ENCODE measurements around the gene SATB2.

The SATB2 gene

GRCh38 chr2:199460846-199461710 lies 3.3 kb upstream of the SATB2 start:
- Histone ChIP-seq H2BK120ac (ENCODE audit: low read depth, low read length) (no peak overlapping the region), H3K4me2 (ENCODE audit: low read length) (no peak overlapping the region), H3K4me1 (ENCODE audit: control insufficient read depth, low read depth, low read length) (peaks cover 2% of the 10 kb centered on the region), H3K9ac (ENCODE audit: low read length) (no peak overlapping the region), H2BK5ac (ENCODE audit: low read length) (no peak overlapping the region), H3K56ac (ENCODE audit: low read length) (no peak overlapping the region), H4K8ac (ENCODE audit: low read depth, low read length) (no peak overlapping the region), H4K5ac (ENCODE audit: low read length) (no peak overlapping the region), H3K18ac (ENCODE audit: low read length) (no peak overlapping the region), H3K27me3 (ENCODE audit: insufficient read depth, low read length, poor library complexity) (peaks cover 43% of the 10 kb centered on the region), H2BK15ac (replicated peaks; ENCODE audit: low read depth) (no peak overlapping the region), H3K27ac (ENCODE audit: low read depth, low read length) (no peak overlapping the region), H2AK5ac (ENCODE audit: low read length) (no peak overlapping the region), H3K79me2 (ENCODE audit: control insufficient read depth, insufficient read depth, low read length) (no peaks in the 10 kb centered on the region), H3K4ac (ENCODE audit: low read depth, low read length) (no peak overlapping the region), H3K36me3 (ENCODE audit: control insufficient read depth, insufficient read depth, low read length) (no peaks in the 10 kb centered on the region), H3K79me1 (ENCODE audit: low read length) (no peaks in the 10 kb centered on the region), H3K23ac (ENCODE audit: low read length) (no peak overlapping the region), H3K4me3 (ENCODE audit: low read length) (no peak overlapping the region)
- WGBS (ENCODE audit: extremely low coverage, insufficient coverage, low lambda C conversion rate) = no CpG with 5 or more reads among the region's 13 CpGs
- no peak for DNase-seq

DNA sequence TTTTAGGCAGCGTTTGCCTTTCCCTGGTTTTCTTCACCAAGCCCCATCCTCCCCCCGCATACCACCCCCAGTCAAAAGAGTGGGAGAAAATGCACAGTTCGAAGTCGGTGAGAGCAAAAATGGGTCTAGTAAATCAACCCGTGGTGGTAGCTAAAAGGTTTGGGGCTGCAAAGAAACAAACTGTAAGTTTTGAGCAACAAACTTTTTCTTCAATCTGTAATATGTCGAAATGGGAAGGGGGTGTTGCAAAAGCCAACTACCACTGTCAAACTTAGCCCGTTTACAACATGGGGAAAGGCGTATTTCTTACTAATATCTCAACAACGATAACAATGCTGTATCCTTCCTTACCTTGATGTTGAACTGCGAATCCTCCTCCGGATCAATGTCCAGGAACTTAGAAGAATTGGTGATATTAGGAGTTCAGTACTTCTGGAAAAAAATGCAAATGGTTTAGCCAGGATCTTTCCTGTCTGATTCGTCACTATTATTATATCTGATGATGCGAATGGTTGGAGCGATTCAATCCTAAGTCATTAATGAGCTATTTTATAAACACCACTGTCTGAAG lies 2.4 kb upstream of the SATB2 start:
- Histone ChIP-seq H3K27ac (ENCODE audit: low read depth, low read length) (peak overlapping the region; percentile 54), H3K79me2 (ENCODE audit: control insufficient read depth, insufficient read depth, low read length) (no peaks in the 10 kb centered on the region), H3K4ac (ENCODE audit: low read depth, low read length) (no peak overlapping the region), H3K36me3 (ENCODE audit: control insufficient read depth, insufficient read depth, low read length) (no peaks in the 10 kb centered on the region), H2BK15ac (replicated peaks; ENCODE audit: low read depth) (no peak overlapping the region), H4K8ac (ENCODE audit: low read depth, low read length) (no peak overlapping the region), H3K4me2 (ENCODE audit: low read length) (peak overlapping the region; percentile 64), H3K27me3 (ENCODE audit: insufficient read depth, low read length, poor library complexity) (peaks cover 40% of the 10 kb centered on the region), H2BK120ac (ENCODE audit: low read depth, low read length) (no peak overlapping the region), H3K56ac (ENCODE audit: low read length) (peak overlapping the region; percentile 95), H3K79me1 (ENCODE audit: low read length) (no peaks in the 10 kb centered on the region), H2BK5ac (ENCODE audit: low read length) (no peak overlapping the region), H4K5ac (ENCODE audit: low read length) (no peak overlapping the region), H2AK5ac (ENCODE audit: low read length) (no peak overlapping the region), H3K4me3 (ENCODE audit: low read length) (peak overlapping the region; percentile 67), H3K23ac (ENCODE audit: low read length) (no peak overlapping the region), H3K18ac (ENCODE audit: low read length) (peak overlapping the region; percentile 43), H3K9ac (ENCODE audit: low read length) (peak overlapping the region; percentile 83), H3K4me1 (ENCODE audit: control insufficient read depth, low read depth, low read length) (peaks cover 4% of the 10 kb centered on the region)
- peak; percentile 31 for DNase-seq
- no CpG with 5 or more reads among the region's 14 CpGs for WGBS (ENCODE audit: extremely low coverage, insufficient coverage, low lambda C conversion rate)

GRCh38 chr2:199459286-199460100 lies 1.8 kb upstream of the SATB2 start:
- Histone ChIP-seq H2BK15ac (replicated peaks; ENCODE audit: low read depth) (no peak overlapping the region), H3K23ac (ENCODE audit: low read length) (peak overlapping the region; percentile 9), H3K27me3 (ENCODE audit: insufficient read depth, low read length, poor library complexity) (peaks cover 33% of the 10 kb centered on the region), H3K79me2 (ENCODE audit: control insufficient read depth, insufficient read depth, low read length) (no peaks in the 10 kb centered on the region), H3K79me1 (ENCODE audit: low read length) (no peaks in the 10 kb centered on the region), H3K27ac (ENCODE audit: low read depth, low read length) (peak overlapping the region; percentile 54), H2BK120ac (ENCODE audit: low read depth, low read length) (no peak overlapping the region), H4K5ac (ENCODE audit: low read length) (no peak overlapping the region), H3K56ac (ENCODE audit: low read length) (peak overlapping the region; percentile 95), H3K18ac (ENCODE audit: low read length) (peak overlapping the region; percentile 43), H2AK5ac (ENCODE audit: low read length) (no peak overlapping the region), H2BK5ac (ENCODE audit: low read length) (no peak overlapping the region), H3K4ac (ENCODE audit: low read depth, low read length) (no peak overlapping the region), H3K4me1 (ENCODE audit: control insufficient read depth, low read depth, low read length) (peaks cover 4% of the 10 kb centered on the region), H3K4me3 (ENCODE audit: low read length) (peak overlapping the region; percentile 67), H3K4me2 (ENCODE audit: low read length) (peak overlapping the region; percentile 97), H3K36me3 (ENCODE audit: control insufficient read depth, insufficient read depth, low read length) (no peaks in the 10 kb centered on the region), H3K9ac (ENCODE audit: low read length) (peak overlapping the region; percentile 83), H4K8ac (ENCODE audit: low read depth, low read length) (peak overlapping the region; percentile 88)
- no CpG with 5 or more reads among the region's 70 CpGs for WGBS (ENCODE audit: extremely low coverage, insufficient coverage, low lambda C conversion rate)
- peak; percentile 98 for DNase-seq

DNA sequence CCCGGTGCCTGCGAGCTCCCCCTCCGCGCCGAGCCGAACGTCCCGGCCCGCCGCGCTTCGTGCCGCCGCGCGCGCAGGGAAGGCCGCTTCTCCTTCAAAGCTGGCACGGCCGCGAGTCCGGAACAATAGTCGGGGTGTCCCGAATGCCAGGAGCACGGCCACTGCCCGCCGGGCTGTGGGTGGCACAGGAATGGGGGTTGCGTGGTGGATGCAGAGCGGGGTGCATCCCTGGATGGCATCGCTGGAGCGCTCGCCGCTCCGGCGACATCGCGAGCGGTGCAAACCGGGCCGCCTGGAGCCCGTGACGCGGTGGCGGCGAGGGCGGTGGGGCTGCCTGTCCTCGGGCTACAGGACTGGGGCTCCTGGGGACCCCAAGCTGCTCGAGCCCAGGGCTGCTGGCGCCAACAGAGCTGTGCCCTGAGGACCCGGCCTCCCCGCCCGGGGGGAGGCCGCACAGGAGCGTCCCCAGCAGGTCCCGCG lies 1.1 kb upstream of the SATB2 start:
- Histone ChIP-seq H2AK5ac (ENCODE audit: low read length) (no peak overlapping the region), H3K18ac (ENCODE audit: low read length) (peak overlapping the region; percentile 7), H3K4ac (ENCODE audit: low read depth, low read length) (no peak overlapping the region), H3K4me3 (ENCODE audit: low read length) (peak overlapping the region; percentile 67), H4K5ac (ENCODE audit: low read length) (no peak overlapping the region), H3K36me3 (ENCODE audit: control insufficient read depth, insufficient read depth, low read length) (no peaks in the 10 kb centered on the region), H3K79me1 (ENCODE audit: low read length) (no peaks in the 10 kb centered on the region), H3K9ac (ENCODE audit: low read length) (peak overlapping the region; percentile 83), H3K23ac (ENCODE audit: low read length) (no peak overlapping the region), H3K4me2 (ENCODE audit: low read length) (peak overlapping the region; percentile 97), H2BK5ac (ENCODE audit: low read length) (no peak overlapping the region), H2BK15ac (replicated peaks; ENCODE audit: low read depth) (no peak overlapping the region), H3K56ac (ENCODE audit: low read length) (peak overlapping the region; percentile 95), H3K27ac (ENCODE audit: low read depth, low read length) (peak overlapping the region; percentile 54), H3K27me3 (ENCODE audit: insufficient read depth, low read length, poor library complexity) (peaks cover 27% of the 10 kb centered on the region), H2BK120ac (ENCODE audit: low read depth, low read length) (no peak overlapping the region), H3K79me2 (ENCODE audit: control insufficient read depth, insufficient read depth, low read length) (no peaks in the 10 kb centered on the region), H3K4me1 (ENCODE audit: control insufficient read depth, low read depth, low read length) (peaks cover 4% of the 10 kb centered on the region), H4K8ac (ENCODE audit: low read depth, low read length) (peak overlapping the region; percentile 88)
- no CpG with 5 or more reads among the region's 56 CpGs for WGBS (ENCODE audit: extremely low coverage, insufficient coverage, low lambda C conversion rate)
- DNase-seq = no peak

- Histone ChIP-seq H3K56ac (ENCODE audit: low read length) (peak overlapping the region; percentile 95), H3K27ac (ENCODE audit: low read depth, low read length) (no peak overlapping the region), H3K36me3 (ENCODE audit: control insufficient read depth, insufficient read depth, low read length) (no peaks in the 10 kb centered on the region), H2BK120ac (ENCODE audit: low read depth, low read length) (no peak overlapping the region), H3K79me1 (ENCODE audit: low read length) (no peaks in the 10 kb centered on the region), H3K4me1 (ENCODE audit: control insufficient read depth, low read depth, low read length) (peaks cover 3% of the 10 kb centered on the region), H2BK5ac (ENCODE audit: low read length) (no peak overlapping the region), H3K4me3 (ENCODE audit: low read length) (peak overlapping the region; percentile 30), H4K8ac (ENCODE audit: low read depth, low read length) (no peak overlapping the region), H3K27me3 (ENCODE audit: insufficient read depth, low read length, poor library complexity) (peaks cover 24% of the 10 kb centered on the region), H3K23ac (ENCODE audit: low read length) (no peak overlapping the region), H3K4ac (ENCODE audit: low read depth, low read length) (no peak overlapping the region), H4K5ac (ENCODE audit: low read length) (no peak overlapping the region), H2BK15ac (replicated peaks; ENCODE audit: low read depth) (no peak overlapping the region), H2AK5ac (ENCODE audit: low read length) (no peak overlapping the region), H3K4me2 (ENCODE audit: low read length) (peak overlapping the region; percentile 97), H3K79me2 (ENCODE audit: control insufficient read depth, insufficient read depth, low read length) (no peaks in the 10 kb centered on the region), H3K9ac (ENCODE audit: low read length) (peak overlapping the region; percentile 64), H3K18ac (ENCODE audit: low read length) (peak overlapping the region; percentile 13)
- WGBS (ENCODE audit: extremely low coverage, insufficient coverage, low lambda C conversion rate) = no CpG with 5 or more reads among the region's 75 CpGs
- DNase-seq = peak; percentile 75
Measured at GRCh38 chr2:199458009-199458805, 468 bp upstream of the SATB2 start.

Measured in mesendoderm (in vitro differentiated cells).